HCT116 (cell line): ENCODE measurements around the gene PGRMC1.

Experiments used
- CTCF ChIP-seq, 3 experiments: fragments of 200-600 bp in 1 of 3; sonication (generic) in 1 of 3; IDR thresholded peaks in 2 of 3; conservative IDR thresholded peaks in 1 of 3; 2 replicates each; pipeline ENCODE4 v1.5.1; 2012 to 2017; ENCODE audit warnings: low read depth in 2 of 3, low read length in 2 of 3, antibody characterized with exemption in 1 of 3, borderline replicate concordance in 1 of 3, control low read depth in 1 of 3, mild to moderate bottlenecking in 1 of 3, mixed read lengths in 1 of 3, mixed run types in 1 of 3, moderate library complexity in 1 of 3; ENCODE audit not compliant: insufficient read depth in 1 of 3
- ELF1 ChIP-seq: IDR thresholded peaks from 2 replicates; pipeline ENCODE4 v1.6.1; 2012; ENCODE audit warnings: low read depth, borderline replicate concordance
- EZH2 ChIP-seq: fragments of 200-600 bp; sonication (generic); IDR thresholded peaks from 2 replicates; pipeline ENCODE4 v1.6.1; 2017; ENCODE audit warnings: antibody characterized with exemption, mixed run types

- no peak for TF ChIP-seq ELF1
- TF ChIP-seq CTCF (IDR thresholded peaks at IDR 0.05 in 2 of 3, conservative IDR thresholded peaks at IDR 0.05 in 1 of 3; ENCODE audit: borderline replicate concordance in 1 of 3, insufficient read depth in 1 of 3, low read depth in 2 of 3, low read length in 2 of 3): no peak
- no peak for TF ChIP-seq EZH2
Measured at GRCh38 chrX:119230850-119231249, 5.2 kb upstream of the PGRMC1 start.
